Measurements from ENCODE around the gene AHCYL2. TPM values are rescaled to one million over a fixed set of nuclear protein-coding genes. Genes with fewer than 3 reads are reported as not detected.

Gene AHCYL2
- total and polyA plus RNA-seq, 2 of the 8 experiments (the other 6 are each of a cell fraction or from before 2014, with no cell fraction given) = 20.7 to 25.4 TPM

DNA sequence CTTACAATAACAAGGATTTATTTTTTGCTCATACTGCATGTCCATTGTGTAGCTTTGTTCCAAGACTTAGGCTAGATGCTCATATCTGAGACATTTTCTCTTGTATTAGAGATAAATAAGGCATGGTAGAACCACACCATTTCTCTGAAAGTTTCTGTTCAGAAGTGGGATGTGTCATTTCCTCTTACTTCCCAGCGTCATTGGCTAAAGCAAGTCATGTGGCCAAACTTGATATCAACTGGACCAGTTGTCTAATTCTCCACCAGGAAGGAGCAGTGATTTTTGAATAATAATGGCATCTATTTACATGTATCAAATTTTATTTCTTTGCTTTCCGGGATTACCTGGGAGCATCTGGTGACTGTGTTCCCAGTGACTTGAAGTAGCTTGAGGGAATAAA lies 38.3 kb downstream of the AHCYL2 start:
- Histone ChIP-seq H3K56ac (replicated peaks; ENCODE audit: insufficient read length, low read depth, low read length) (no peak overlapping the region), H3K36me3 (ENCODE audit: control insufficient read depth in 2 of 4, insufficient read depth in 4 of 4, low read length in 3 of 4) (no peaks in the 10 kb centered on the region), H3K4me1 (replicated peaks in 1 of 4; ENCODE audit: control insufficient read depth in 3 of 4, insufficient read depth in 4 of 4, low read length in 3 of 4) (peaks cover 0 to 18% (median 10%) of the 10 kb centered on the region in 4 experiments; a peak in 5 of 7 replicates), H2BK5ac (ENCODE audit: low read depth, low read length) (no peak overlapping the region), H4K91ac (replicated peaks; ENCODE audit: insufficient read length, low read length) (no peak overlapping the region), H2BK20ac (ENCODE audit: low read length) (no peak overlapping the region), H3K4me2 (ENCODE audit: insufficient read depth in 1 of 2, low read depth in 2 of 2, low read length in 2 of 2) (no peak overlapping the region), H2BK12ac (ENCODE audit: low read depth, low read length) (no peak overlapping the region), H3K9me3 (ENCODE audit: insufficient read depth in 2 of 2, low read depth in 1 of 2, low read length in 1 of 2) (no peaks in the 10 kb centered on the region), H3K4ac (replicated peaks; ENCODE audit: insufficient read length, low read depth, low read length) (no peak overlapping the region), H3K27me3 (replicated peaks in 1 of 4; ENCODE audit: control insufficient read depth in 3 of 4, extremely low read depth in 1 of 4, insufficient read depth in 3 of 4, low read length in 3 of 4) (no peaks in the 10 kb centered on the region), H3K9ac (replicated peaks in 1 of 4; ENCODE audit: extremely low read depth in 1 of 4, low read depth in 3 of 4, low read length in 3 of 4) (no peak overlapping the region), H3K14ac (ENCODE audit: insufficient read length) (no peak overlapping the region), H2BK120ac (replicated peaks; ENCODE audit: low read depth, low read length) (no peak overlapping the region), H4K8ac (ENCODE audit: extremely low read depth, insufficient read depth, low read length) (no peak overlapping the region), H3K23me2 (ENCODE audit: low read depth, low read length) (no peaks in the 10 kb centered on the region), H3K79me2 (ENCODE audit: control insufficient read depth in 1 of 2, insufficient read depth in 2 of 2, low read length in 2 of 2) (peaks cover 0 to 8% of the 10 kb centered on the region in 2 experiments; a peak in 3 of 4 replicates), H3K23ac (ENCODE audit: insufficient read length) (no peak overlapping the region), H4K5ac (ENCODE audit: insufficient read length, low read depth, low read length) (no peak overlapping the region), H3K27ac (ENCODE audit: low read depth, low read length) (no peak overlapping the region), H2AK5ac (ENCODE audit: low read depth, low read length) (no peak overlapping the region), H3K18ac (ENCODE audit: extremely low read depth, low read length) (no peak overlapping the region), H2BK15ac (ENCODE audit: low read length) (0 out of 2 replicates have a peak overlapping the region, but pooled peaks have one; percentile 8), H3K4me3 (ENCODE audit: extremely low read depth in 1 of 4, insufficient read depth in 2 of 4, low read depth in 3 of 4, low read length in 4 of 4) (no peak overlapping the region), H3K79me1 (ENCODE audit: low read depth, low read length) (peaks cover 3% of the 10 kb centered on the region; the same call in 1 of the 2 replicates), H4K20me1 (replicated peaks in 1 of 2; ENCODE audit: control insufficient read depth in 1 of 2, insufficient read depth in 2 of 2, low read length in 2 of 2) (no peaks in the 10 kb centered on the region), H2AFZ (ENCODE audit: low read length) (no peak overlapping the region)
- ChIA-PET CTCF (ENCODE audit: partially characterized antibody) (interaction anchor here (0.8 to 4.9 kb wide), 5 partner anchors 8 to 51 kb away, joined by 3 to 28 read pairs (median 3); no protein-coding TSS in a partner anchor), POLR2A (ENCODE audit: partially characterized antibody) (interaction anchor here (1.7 to 1.8 kb wide), 2 partner anchors 38 to 44 kb away, joined by 3 to 4 read pairs; partner anchors contain the start of gene AHCYL2)
- 89% methylated on average over 2 of the region's 2 CpGs; no CpG with 5 or more reads in 1 of the 2 experiments for WGBS, 2 experiments (ENCODE audit: extremely low coverage in 1 of 2, insufficient coverage in 1 of 2, insufficient read length in 1 of 2, insufficient replicate concordance in 2 of 2, low coverage in 1 of 2, low lambda C conversion rate in 2 of 2, missing lambda C conversion rate in 1 of 2)
- DNase-seq (ENCODE audit: low read depth in 1 of 2, low spot score in 2 of 2) = no peak
- FAIRE-seq = no peak
- TF ChIP-seq KDM1A (IDR thresholded peaks at IDR 0.05; ENCODE audit: borderline replicate concordance, low read length) (no peak), KDM5A (IDR thresholded peaks at IDR 0.05; ENCODE audit: low read length) (no peak), SAP30 (IDR thresholded peaks at IDR 0.05; ENCODE audit: insufficient read depth, insufficient replicate concordance, low read length) (no peak), RNF2 (IDR thresholded peaks at IDR 0.05; ENCODE audit: borderline replicate concordance, low read depth, low read length, missing control alignments, poor library complexity, severe bottlenecking) (no peak), CHD1 (IDR thresholded peaks at IDR 0.05; ENCODE audit: low read depth, low read length) (no peak), JUN (IDR thresholded peaks at IDR 0.05; ENCODE audit: low read depth, low read length) (no peak), YY1 (IDR thresholded peaks at IDR 0.05; ENCODE audit: low read depth, low read length) (no peak), POLR2A (IDR thresholded peaks at IDR 0.05; ENCODE audit: control extremely low read depth in 1 of 2, low read depth in 2 of 2, low read length in 2 of 2) (no peak), KDM4A (IDR thresholded peaks at IDR 0.05; ENCODE audit: low read depth, low read length, severe bottlenecking) (no peak), RFX5 (IDR thresholded peaks at IDR 0.05; ENCODE audit: borderline replicate concordance, low read depth, low read length) (no peak), MAFK (IDR thresholded peaks at IDR 0.05; ENCODE audit: low read depth, low read length) (no peak), CBX8 (IDR thresholded peaks at IDR 0.05; ENCODE audit: borderline replicate concordance, low read depth, low read length) (no peak)
- TF ChIP-seq, protein P1, sequence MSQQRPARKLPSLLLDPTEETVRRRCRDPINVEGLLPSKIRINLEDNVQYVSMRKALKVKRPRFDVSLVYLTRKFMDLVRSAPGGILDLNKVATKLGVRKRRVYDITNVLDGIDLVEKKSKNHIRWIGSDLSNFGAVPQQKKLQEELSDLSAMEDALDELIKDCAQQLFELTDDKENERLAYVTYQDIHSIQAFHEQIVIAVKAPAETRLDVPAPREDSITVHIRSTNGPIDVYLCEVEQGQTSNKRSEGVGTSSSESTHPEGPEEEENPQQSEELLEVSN (IDR thresholded peaks at IDR 0.05) = no peak
